Sigmoid colon (tissue), 4 donors: ENCODE measurements around the gene ATMIN.

Experiments used
- CTCF ChIP-seq, 4 experiments: fragments of 450-650 bp in 3 of 4; fragments of 200-600 bp in 1 of 4; IDR thresholded peaks; one replicate each; pipeline ENCODE4 v1.5.1; 2016 to 2019; ENCODE audit warnings: antibody characterized with exemption in 4 of 4, mild to moderate bottlenecking in 3 of 4, moderate library complexity in 2 of 4
- EP300 ChIP-seq, 4 donors: sonication (generic); formaldehyde crosslinking; IDR thresholded peaks; one replicate each; pipeline ENCODE4 v1.6.1; 2017; ENCODE audit warnings: antibody characterized with exemption in 4 of 4
- POLR2AphosphoS5 ChIP-seq, 4 donors: sonication (generic); formaldehyde crosslinking; IDR thresholded peaks; one replicate each; pipeline ENCODE4 v1.6.1; 2017; ENCODE audit warnings: antibody characterized with exemption in 4 of 4

- TF ChIP-seq CTCF (IDR thresholded peaks at IDR 0.05) (no peak), EP300 (IDR thresholded peaks at IDR 0.05) (no peak), POLR2AphosphoS5 (IDR thresholded peaks at IDR 0.05) (no peak)
These were observed 41.0 kb downstream of the ATMIN start for GRCh38 chr16:81076566-81077075.
